Measurements from ENCODE around the gene MMP25. TPM values are rescaled to one million over a fixed set of nuclear protein-coding genes. Genes with fewer than 3 reads are reported as not detected.

The MMP25 gene
- total RNA-seq, 1 experiment from 2014 or later = 0.26 TPM

GRCh38 chr16:3029491-3030221, 16.7 kb upstream of the MMP25 start:
- no peak overlapping the region for H3K27ac Mint-ChIP-seq (ENCODE audit: low read depth, unreplicated experiment)
- peaks cover 26% of the 10 kb centered on the region for H3K27me3 Mint-ChIP-seq (ENCODE audit: insufficient read depth, unreplicated experiment)
- H3K36me3 Mint-ChIP-seq (ENCODE audit: insufficient read depth, unreplicated experiment) = peaks cover 26% of the 10 kb centered on the region
- POLR2A ChIA-PET = interaction anchor here (0.6 to 2.2 kb wide), 3 partner anchors 19 to 475 kb away, joined by 3 to 7 read pairs (median 5); no protein-coding TSS in a partner anchor
- CTCF ChIA-PET = interaction anchor here (0.6 to 8.3 kb wide), 9 partner anchors 10 to 142 kb away, joined by 3 to 121 read pairs (median 9); no protein-coding TSS in a partner anchor
- no peaks in the 10 kb centered on the region for H3K4me1 Mint-ChIP-seq (ENCODE audit: insufficient read depth, unreplicated experiment)
- no peak for DNase-seq (ENCODE audit: unreplicated experiment)
- no peak overlapping the region for H3K4me3 Mint-ChIP-seq (ENCODE audit: unreplicated experiment)
- intact Hi-C loops (cut with micrococcal nuclease) = no loop called here
- no peak for TF ChIP-seq CTCF (IDR thresholded peaks at IDR 0.05; ENCODE audit: unreplicated experiment)
- no TSS peak for BruUV-seq (replicated peaks)
- H3K9me3 Mint-ChIP-seq (ENCODE audit: unreplicated experiment) = no peaks in the 10 kb centered on the region

- no peak overlapping the region for H3K27ac Mint-ChIP-seq (ENCODE audit: low read depth, unreplicated experiment)
- H3K9me3 Mint-ChIP-seq (ENCODE audit: unreplicated experiment) = no peaks in the 10 kb centered on the region
- no peak overlapping the region for H3K4me3 Mint-ChIP-seq (ENCODE audit: unreplicated experiment)
- no peak for TF ChIP-seq CTCF (IDR thresholded peaks at IDR 0.05; ENCODE audit: unreplicated experiment)
- ChIA-PET POLR2A (interaction anchor here (1.2 to 2.2 kb wide), 7 partner anchors 10 to 99 kb away, joined by 4 to 26 read pairs (median 6); partner anchors contain the start of genes PAQR4 and TNFRSF12A), CTCF (interaction anchor here (0.6 to 8.3 kb wide), 18 partner anchors 9 to 158 kb away, joined by 3 to 121 read pairs (median 6); partner anchors contain the start of genes HCFC1R1 and TNFRSF12A)
- no TSS peak for BruUV-seq (replicated peaks)
- DNase-seq (ENCODE audit: unreplicated experiment) = no peak
- intact Hi-C loops (cut with micrococcal nuclease) = no loop called here
- peaks cover 26% of the 10 kb centered on the region for H3K36me3 Mint-ChIP-seq (ENCODE audit: insufficient read depth, unreplicated experiment)
- H3K27me3 Mint-ChIP-seq (ENCODE audit: insufficient read depth, unreplicated experiment) = peaks cover 35% of the 10 kb centered on the region
- H3K4me1 Mint-ChIP-seq (ENCODE audit: insufficient read depth, unreplicated experiment) = no peaks in the 10 kb centered on the region
These were observed 15.8 kb upstream of the MMP25 start for GRCh38 chr16:3030222-3031212.

GRCh38 chr16:3032624-3033023, 13.7 kb upstream of the MMP25 start:
- BruUV-seq (replicated peaks) = no TSS peak
- H3K27me3 Mint-ChIP-seq (ENCODE audit: insufficient read depth, unreplicated experiment) = peaks cover 52% of the 10 kb centered on the region
- peaks cover 12% of the 10 kb centered on the region for H3K36me3 Mint-ChIP-seq (ENCODE audit: insufficient read depth, unreplicated experiment)
- H3K4me3 Mint-ChIP-seq (ENCODE audit: unreplicated experiment) = no peak overlapping the region
- no peaks in the 10 kb centered on the region for H3K9me3 Mint-ChIP-seq (ENCODE audit: unreplicated experiment)
- CTCF ChIA-PET = interaction anchor here (0.6 to 8.3 kb wide), 13 partner anchors 9 to 336 kb away, joined by 3 to 121 read pairs (median 7); partner anchors contain the start of genes HCFC1R1 and TNFRSF12A
- no peak overlapping the region for H3K27ac Mint-ChIP-seq (ENCODE audit: low read depth, unreplicated experiment)
- DNase-seq (ENCODE audit: unreplicated experiment) = no peak
- no peaks in the 10 kb centered on the region for H3K4me1 Mint-ChIP-seq (ENCODE audit: insufficient read depth, unreplicated experiment)
- intact Hi-C loops (cut with micrococcal nuclease) = no loop called here
- POLR2A ChIA-PET = interaction anchor here (0.7 to 1.4 kb wide), 2 partner anchors 16 to 125 kb away, joined by 3 to 5 read pairs; no protein-coding TSS in a partner anchor
- TF ChIP-seq CTCF (IDR thresholded peaks at IDR 0.05; ENCODE audit: unreplicated experiment) = no peak

Measured in MCF 10A (cell line).